ENCODE measurements around the gene ANKRD42. TPM values are rescaled to one million over a fixed set of nuclear protein-coding genes. Genes with fewer than 3 reads are reported as not detected.
A peak's percentile ranks its signal among the peaks of the same experiment; 100 is the strongest.

Gene ANKRD42
- polyA plus RNA-seq, 6 donors from 2014 or later, result 6.1 to 12.7 (median 7.5) TPM

DNA sequence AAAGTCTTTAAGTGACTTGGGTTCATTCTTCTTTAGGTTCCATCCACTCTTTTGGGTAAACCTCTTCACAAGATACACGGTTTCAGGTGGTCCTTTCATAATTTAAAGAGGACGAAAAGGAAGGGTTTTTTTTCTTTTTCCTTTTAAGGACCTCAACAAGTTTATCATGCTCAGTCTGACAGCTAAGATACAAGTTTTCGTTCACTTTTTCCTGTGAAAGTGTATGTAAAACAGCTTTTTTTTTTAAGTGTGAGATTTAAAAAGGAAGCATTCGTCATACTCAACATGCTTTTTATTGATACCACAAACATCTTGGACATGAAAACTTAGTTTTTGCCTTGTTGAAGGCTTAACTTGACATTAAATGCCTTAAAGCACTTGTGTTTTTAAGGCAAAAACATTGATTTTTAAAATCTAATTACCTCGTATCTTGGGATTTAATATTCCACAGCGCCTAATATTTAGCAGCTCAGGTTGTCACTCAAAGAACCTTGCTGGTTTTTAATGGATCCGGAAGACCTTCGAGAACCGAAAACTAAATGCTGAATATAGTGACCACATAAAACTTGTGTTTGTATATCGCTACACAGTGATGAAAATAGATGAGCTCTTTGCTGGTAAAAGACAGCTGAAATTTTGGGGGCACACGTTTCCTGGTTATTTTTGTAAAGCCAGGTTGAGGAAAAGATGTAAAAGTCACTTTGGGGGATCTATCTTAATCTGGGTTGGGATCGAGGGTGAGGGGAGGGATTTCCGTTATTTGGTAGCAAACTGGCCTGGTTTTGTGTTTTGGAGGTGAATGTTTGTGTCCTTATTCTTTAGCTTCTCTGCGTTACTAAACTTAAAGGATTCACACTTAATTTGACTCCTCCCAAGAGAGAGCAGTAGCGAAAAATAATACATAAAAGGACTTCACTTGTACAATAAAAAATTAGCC, 34.3 kb upstream of the ANKRD42 start:
- Mint-ChIP-seq H3K9me3 (peaks cover 0 to 3% (median 0%) of the 10 kb centered on the region in 7 donors), H3K36me3 (peaks cover 11 to 20% of the 10 kb centered on the region in 2 donors), H3K27ac (peak overlapping the region; percentile 4 to 100 (median 98)), H3K27me3 (no peaks in the 10 kb centered on the region), H3K4me1 (peaks cover 25 to 64% (median 53%) of the 10 kb centered on the region in 3 donors), H3K4me3 (peak overlapping the region; percentile 97 to 100 (median 100))
- no peak for DNase-seq
- no peak for ATAC-seq (ENCODE audit: low read depth in 2 of 2)

DNA sequence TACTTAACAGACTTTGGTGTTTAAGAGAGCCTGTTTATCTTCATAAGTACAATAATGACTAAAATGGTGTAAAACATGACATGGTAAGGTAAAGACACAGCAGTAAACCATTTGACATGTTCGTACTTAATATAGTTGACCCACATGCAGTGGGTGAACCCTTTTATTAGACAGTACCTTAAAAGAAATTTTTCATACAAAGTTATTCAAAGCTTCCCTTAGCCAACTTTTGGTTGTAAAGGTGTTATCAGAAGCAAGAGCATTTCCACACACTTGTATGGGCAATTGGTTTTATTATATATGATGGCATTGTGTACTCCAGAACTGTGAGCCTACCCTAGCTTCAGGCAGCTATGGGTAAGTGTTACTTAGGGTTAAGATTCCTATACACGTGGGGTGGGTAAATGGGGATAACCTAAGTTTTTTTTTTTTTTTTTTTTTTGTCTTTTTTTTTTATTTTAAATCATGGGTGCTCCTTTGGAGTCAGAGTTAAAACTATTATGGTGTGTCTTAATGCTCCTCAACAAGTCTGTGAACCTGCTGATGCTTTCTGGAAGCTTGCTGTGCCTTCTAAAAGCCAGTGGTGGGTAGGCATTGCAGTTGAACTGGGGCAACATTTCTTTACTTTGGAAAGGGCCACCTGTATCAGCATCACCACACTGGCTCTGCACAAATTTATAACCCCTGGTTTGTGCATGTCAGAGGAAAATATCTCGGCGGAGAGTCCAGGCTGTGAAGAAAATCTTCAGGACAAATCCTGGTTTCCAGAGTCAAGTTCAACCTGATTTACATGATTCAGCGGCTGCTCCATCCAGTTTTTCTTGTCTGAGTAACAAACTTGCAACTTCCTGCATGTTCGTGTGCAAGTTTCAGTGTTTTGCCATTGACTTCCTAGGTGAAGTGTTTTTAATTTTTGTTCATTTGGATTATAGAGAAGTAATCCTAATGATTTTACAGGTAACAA, 33.3 kb upstream of the ANKRD42 start:
- Mint-ChIP-seq H3K4me1 (peaks cover 28 to 64% (median 56%) of the 10 kb centered on the region in 3 donors), H3K27ac (peak overlapping the region in 5 of 6 donors; percentile 4 to 100 (median 99)), H3K27me3 (no peaks in the 10 kb centered on the region), H3K4me3 (peak overlapping the region; percentile 97 to 100 (median 100)), H3K9me3 (peaks cover 0 to 3% (median 0%) of the 10 kb centered on the region in 7 donors), H3K36me3 (peaks cover 11 to 20% of the 10 kb centered on the region in 2 donors)
- DNase-seq (no peak), ATAC-seq (ENCODE audit: low read depth in 2 of 2) (no peak)

DNA sequence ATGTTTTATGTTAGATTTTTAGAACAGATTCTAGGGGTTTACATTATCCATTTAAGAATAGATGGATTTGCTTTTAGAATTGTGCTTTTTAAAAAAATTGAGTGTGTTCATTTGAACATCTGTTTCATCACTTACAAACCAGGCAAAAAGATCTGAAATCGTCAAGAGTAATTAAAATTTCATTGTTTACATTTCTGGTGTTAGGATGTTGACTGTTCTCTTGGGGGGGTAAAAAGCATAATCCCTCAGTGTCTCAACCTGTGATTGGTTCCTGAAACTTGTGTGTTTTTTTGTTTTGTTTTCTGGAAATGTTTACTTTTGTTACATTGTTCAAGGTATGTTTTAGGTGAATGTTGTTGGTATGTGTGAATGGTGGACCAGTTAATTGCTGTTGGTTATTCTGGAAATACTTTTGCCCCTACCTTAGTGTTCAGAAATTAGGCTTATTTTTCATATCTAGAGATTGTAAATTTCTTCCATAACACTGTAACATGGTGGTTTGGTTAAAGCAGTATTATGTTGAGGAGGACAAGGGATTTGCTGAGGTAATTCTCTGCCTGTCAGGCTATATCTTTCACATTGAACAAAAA, 31.8 kb upstream of the ANKRD42 start:
- H3K4me3 Mint-ChIP-seq, result peak overlapping the region; percentile 8 to 98 (median 58)
- H3K9me3 Mint-ChIP-seq, result peaks cover 0 to 3% (median 0%) of the 10 kb centered on the region in 7 donors
- DNase-seq (no peak), ATAC-seq (ENCODE audit: low read depth in 2 of 2) (no peak)
- H3K27ac Mint-ChIP-seq, result peak overlapping the region in 5 of 6 donors; percentile 60 to 99 (median 82)
- H3K36me3 Mint-ChIP-seq, result peaks cover 22 to 33% of the 10 kb centered on the region in 2 donors
- H3K27me3 Mint-ChIP-seq, result no peaks in the 10 kb centered on the region
- peaks cover 40 to 67% (median 49%) of the 10 kb centered on the region in 3 donors for H3K4me1 Mint-ChIP-seq

DNA sequence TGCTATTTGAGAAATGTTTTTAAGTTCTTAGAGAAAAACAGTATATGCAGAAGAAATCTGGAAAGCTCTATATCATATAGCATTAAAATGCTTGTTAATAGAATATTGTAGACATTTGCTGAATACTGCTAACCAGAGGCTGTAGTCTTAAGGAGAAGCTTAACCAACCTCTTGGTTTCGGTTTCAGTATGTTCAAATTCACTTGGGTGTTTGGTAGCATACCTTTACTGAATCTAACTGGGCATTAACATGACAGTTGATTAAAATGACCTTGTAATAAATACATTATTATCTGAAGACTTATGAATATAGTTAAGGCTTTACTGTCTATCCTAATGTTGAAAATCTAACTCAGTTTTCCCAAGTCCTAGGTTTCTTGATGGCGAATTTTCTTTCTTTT, 31.1 kb upstream of the ANKRD42 start:
- Mint-ChIP-seq H3K36me3 (peaks cover 24 to 29% of the 10 kb centered on the region in 2 donors), H3K27me3 (no peaks in the 10 kb centered on the region), H3K4me1 (peaks cover 40 to 62% (median 49%) of the 10 kb centered on the region in 3 donors), H3K4me3 (peak overlapping the region in 6 of 8 donors; percentile 8 to 98 (median 60)), H3K9me3 (no peaks in the 10 kb centered on the region), H3K27ac (peak overlapping the region in 5 of 6 donors; percentile 29 to 99 (median 76))
- ATAC-seq (ENCODE audit: low read depth in 2 of 2) (peak; percentile 54 to 59), DNase-seq (peak; percentile 24)

DNA sequence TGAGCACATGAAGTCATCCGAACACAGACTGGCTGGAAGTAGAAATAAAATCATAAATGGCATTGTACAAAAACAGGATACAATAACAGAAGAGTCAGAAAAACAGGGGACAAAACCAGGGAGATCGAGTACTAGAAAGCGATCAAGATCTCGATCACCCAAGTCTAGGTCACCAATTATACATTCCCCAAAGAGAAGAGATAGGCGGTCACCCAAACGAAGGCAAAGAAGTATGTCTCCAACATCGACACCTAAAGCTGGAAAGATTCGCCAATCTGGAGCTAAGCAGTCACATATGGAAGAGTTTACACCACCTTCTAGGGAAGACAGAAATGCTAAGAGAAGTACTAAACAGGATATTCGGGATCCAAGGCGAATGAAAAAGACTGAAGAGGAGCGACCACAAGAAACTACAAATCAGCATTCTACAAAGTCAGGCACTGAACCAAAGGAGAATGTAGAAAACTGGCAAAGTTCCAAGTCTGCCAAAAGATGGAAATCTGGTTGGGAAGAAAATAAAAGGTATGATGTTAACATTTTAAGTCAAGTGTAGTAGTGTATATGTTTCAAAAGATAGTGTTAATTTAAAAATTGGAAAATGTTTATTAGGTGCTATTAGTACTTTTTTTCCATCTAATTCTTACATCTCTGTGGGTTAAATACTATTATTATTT, 27.2 kb upstream of the ANKRD42 start:
- no peaks in the 10 kb centered on the region for H3K9me3 Mint-ChIP-seq
- H3K4me3 Mint-ChIP-seq, result peak overlapping the region in 2 of 8 donors; percentile 5 to 54
- H3K36me3 Mint-ChIP-seq, result peaks cover 30 to 34% of the 10 kb centered on the region in 2 donors
- H3K27me3 Mint-ChIP-seq, result no peaks in the 10 kb centered on the region
- ATAC-seq (ENCODE audit: low read depth in 2 of 2), result no peak
- DNase-seq, result no peak
- peaks cover 49 to 67% (median 60%) of the 10 kb centered on the region in 3 donors for H3K4me1 Mint-ChIP-seq
- H3K27ac Mint-ChIP-seq, result peak overlapping the region in 5 of 6 donors; percentile 43 to 76 (median 67)

DNA sequence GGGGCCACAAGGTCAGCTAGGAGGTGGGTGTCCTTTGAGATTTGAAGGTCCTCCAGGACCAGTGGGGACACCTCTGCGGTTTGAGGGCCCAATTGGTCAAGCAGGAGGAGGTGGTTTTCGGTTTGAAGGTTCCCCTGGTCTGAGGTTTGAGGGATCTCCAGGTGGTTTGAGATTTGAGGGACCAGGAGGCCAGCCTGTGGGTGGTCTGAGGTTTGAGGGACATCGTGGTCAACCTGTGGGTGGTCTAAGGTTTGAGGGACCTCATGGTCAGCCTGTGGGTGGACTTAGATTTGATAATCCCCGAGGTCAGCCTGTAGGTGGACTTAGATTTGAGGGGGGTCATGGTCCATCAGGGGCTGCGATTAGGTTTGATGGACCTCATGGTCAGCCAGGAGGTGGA, 24.8 kb upstream of the ANKRD42 start:
- H3K9me3 Mint-ChIP-seq, result no peaks in the 10 kb centered on the region
- peak overlapping the region in 2 of 8 donors; percentile 23 to 44 for H3K4me3 Mint-ChIP-seq
- peaks cover 47 to 74% (median 63%) of the 10 kb centered on the region in 3 donors for H3K4me1 Mint-ChIP-seq
- peaks cover 33 to 34% of the 10 kb centered on the region in 2 donors for H3K36me3 Mint-ChIP-seq
- ATAC-seq (ENCODE audit: low read depth in 2 of 2), result no peak
- no peaks in the 10 kb centered on the region for H3K27me3 Mint-ChIP-seq
- DNase-seq, result no peak
- H3K27ac Mint-ChIP-seq, result peak overlapping the region in 4 of 6 donors; percentile 47 to 78 (median 62)

DNA sequence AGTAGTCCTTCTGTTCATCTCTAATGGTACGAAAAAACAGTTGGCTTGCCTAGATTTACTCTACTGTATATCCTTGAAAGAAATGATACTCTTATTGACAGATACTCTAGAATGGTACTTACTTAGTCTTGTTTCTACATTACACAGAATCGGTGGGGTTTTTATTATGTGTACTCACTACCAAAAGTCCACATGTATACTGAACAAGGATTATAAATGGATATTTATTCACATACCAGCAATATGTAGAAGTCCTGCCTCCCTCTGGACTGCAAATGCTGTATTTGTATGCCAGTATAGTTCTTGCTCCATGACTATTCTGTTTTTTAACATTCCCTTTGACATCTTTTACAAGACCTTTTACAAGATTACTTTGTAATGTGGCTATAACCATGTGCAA, 22.6 kb upstream of the ANKRD42 start:
- H3K4me1 Mint-ChIP-seq, result peaks cover 49 to 78% (median 77%) of the 10 kb centered on the region in 3 donors
- peaks cover 29 to 32% of the 10 kb centered on the region in 2 donors for H3K36me3 Mint-ChIP-seq
- no peak for DNase-seq
- H3K4me3 Mint-ChIP-seq, result peak overlapping the region in 7 of 8 donors; percentile 6 to 81 (median 49)
- peak overlapping the region in 2 of 6 donors; percentile 21 to 35 for H3K27ac Mint-ChIP-seq
- H3K27me3 Mint-ChIP-seq, result no peaks in the 10 kb centered on the region
- no peaks in the 10 kb centered on the region for H3K9me3 Mint-ChIP-seq
- no peak for ATAC-seq (ENCODE audit: low read depth in 2 of 2)

DNA sequence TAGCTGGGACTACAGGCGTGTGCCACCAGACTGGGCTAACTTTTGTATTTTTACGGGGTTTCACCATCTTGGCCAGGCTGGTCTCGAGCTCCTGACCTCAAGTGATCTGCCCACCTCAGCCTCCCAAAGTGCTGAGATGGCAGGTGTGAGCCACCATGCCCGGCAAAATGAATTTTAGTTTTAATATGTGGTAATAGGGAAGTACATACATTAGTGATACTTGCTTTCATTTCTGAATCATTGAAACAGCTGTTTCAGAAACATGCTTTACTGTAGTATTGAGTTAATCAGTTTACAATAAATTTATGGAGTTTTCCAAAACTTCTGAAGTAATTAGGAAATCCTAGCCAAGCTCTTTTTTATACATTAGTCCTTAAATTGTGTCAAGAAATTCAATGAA, 21.0 kb upstream of the ANKRD42 start:
- Mint-ChIP-seq H3K36me3 (peaks cover 16 to 26% of the 10 kb centered on the region in 2 donors), H3K4me1 (peaks cover 48 to 82% (median 73%) of the 10 kb centered on the region in 3 donors), H3K9me3 (no peaks in the 10 kb centered on the region), H3K27ac (peak overlapping the region in 4 of 6 donors; percentile 37 to 81 (median 40)), H3K27me3 (no peaks in the 10 kb centered on the region), H3K4me3 (peak overlapping the region; percentile 20 to 81 (median 48))
- ATAC-seq (ENCODE audit: low read depth in 2 of 2) (peak in 1 of 2 donors; percentile 45), DNase-seq (no peak)

DNA sequence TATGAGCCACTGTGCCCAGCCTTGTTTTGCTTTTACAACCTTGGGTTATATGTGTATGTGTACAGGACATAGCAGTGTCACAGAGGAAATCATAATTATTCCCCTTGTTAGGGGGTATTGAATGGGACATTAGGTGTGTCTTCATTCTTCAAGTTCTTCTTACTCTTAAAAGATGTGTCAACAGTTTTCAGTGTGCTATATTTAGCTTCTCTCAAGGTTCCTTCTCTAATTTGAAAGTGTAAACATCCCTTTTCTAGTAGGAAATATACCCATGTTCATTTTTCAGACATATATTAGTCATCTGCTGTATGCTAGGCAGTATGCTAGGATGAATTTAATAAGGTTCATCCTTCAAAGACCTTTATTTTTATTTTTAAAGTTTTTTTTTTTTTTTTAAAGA, 19.5 kb upstream of the ANKRD42 start:
- H3K4me3 Mint-ChIP-seq, result peak overlapping the region; percentile 53 to 79 (median 63)
- no peak for DNase-seq
- peak overlapping the region in 2 of 6 donors; percentile 36 to 65 for H3K27ac Mint-ChIP-seq
- H3K4me1 Mint-ChIP-seq, result peaks cover 41 to 77% (median 59%) of the 10 kb centered on the region in 3 donors
- peaks cover 10 to 24% of the 10 kb centered on the region in 2 donors for H3K36me3 Mint-ChIP-seq
- H3K9me3 Mint-ChIP-seq, result no peaks in the 10 kb centered on the region
- ATAC-seq (ENCODE audit: low read depth in 2 of 2), result peak; percentile 72 to 79
- no peaks in the 10 kb centered on the region for H3K27me3 Mint-ChIP-seq

DNA sequence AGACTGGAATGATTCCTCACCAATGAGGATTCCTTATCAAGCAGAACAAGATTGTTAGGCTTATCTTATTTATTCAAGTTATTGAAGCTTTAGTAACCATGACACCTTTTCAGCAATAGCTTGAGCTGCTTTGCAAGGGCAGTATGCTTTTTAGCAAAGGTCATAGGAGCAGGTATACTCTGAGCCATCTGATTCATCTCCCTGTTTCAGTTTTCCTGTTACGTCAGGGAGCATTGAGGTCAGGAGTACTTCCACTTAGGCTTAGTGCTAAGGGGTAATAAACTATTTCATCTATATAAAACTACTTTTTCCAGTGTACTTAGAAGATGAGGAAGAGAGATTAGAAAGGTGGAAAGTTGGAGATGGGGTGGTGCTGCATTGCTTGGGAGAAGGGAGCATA, 17.7 kb upstream of the ANKRD42 start:
- Mint-ChIP-seq H3K9me3 (no peaks in the 10 kb centered on the region), H3K27ac (peak overlapping the region in 4 of 6 donors; percentile 1 to 56 (median 42)), H3K4me3 (peak overlapping the region in 2 of 8 donors; percentile 15), H3K4me1 (peaks cover 27 to 62% (median 43%) of the 10 kb centered on the region in 3 donors), H3K36me3 (peaks cover 0 to 14% of the 10 kb centered on the region in 2 donors), H3K27me3 (no peaks in the 10 kb centered on the region)
- DNase-seq (no peak), ATAC-seq (ENCODE audit: low read depth in 2 of 2) (no peak)

DNA sequence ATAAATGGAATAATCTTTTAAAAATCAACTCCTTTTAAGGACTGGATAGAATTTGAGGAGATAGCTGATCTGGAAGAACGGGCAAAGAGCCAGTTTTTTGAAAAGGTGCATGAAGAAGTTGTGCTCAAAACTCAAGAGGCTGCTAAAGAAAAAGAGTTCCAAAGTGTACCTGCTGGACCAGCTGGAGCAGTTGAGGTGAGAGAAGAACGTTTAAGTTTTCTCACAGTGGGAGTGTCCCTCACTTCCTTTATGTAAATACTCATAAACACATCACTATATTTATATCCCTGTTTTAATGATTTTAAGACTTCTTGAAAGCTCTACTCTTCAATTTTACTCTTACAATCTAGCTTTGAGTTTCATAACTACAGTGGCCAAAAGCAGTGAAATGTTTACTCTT, 11.7 kb upstream of the ANKRD42 start:
- H3K4me1 Mint-ChIP-seq, result peaks cover 3 to 17% (median 8%) of the 10 kb centered on the region in 3 donors
- H3K27ac Mint-ChIP-seq, result peak overlapping the region in 5 of 6 donors; percentile 16 to 55 (median 44)
- H3K9me3 Mint-ChIP-seq, result no peaks in the 10 kb centered on the region
- DNase-seq (no peak), ATAC-seq (ENCODE audit: low read depth in 2 of 2) (no peak)
- H3K36me3 Mint-ChIP-seq, result peaks cover 12 to 19% of the 10 kb centered on the region in 2 donors
- no peaks in the 10 kb centered on the region for H3K27me3 Mint-ChIP-seq
- H3K4me3 Mint-ChIP-seq, result no peak overlapping the region

DNA sequence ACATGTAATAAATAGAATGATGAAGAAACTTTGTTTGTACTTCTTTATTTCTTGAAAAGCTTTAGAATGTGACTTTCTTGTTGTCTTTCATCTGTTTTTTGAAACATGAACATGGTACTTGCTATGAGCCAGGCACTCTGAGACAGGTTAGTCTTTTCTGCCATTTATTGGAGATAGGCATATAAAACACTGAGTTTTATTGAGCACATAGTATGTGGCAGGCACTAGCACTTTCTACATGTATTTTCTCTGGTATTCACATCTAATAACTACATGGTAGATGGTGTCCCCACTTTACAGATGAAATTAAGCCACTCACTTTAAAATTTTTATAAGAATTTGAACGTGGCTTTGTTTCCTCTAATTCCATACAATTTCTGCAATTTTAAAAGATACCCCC, 7.7 kb upstream of the ANKRD42 start:
- DNase-seq (no peak), ATAC-seq (ENCODE audit: low read depth in 2 of 2) (no peak)
- H3K4me3 Mint-ChIP-seq, result no peak overlapping the region
- no peaks in the 10 kb centered on the region for H3K27me3 Mint-ChIP-seq
- peaks cover 6 to 9% (median 8%) of the 10 kb centered on the region in 3 donors for H3K4me1 Mint-ChIP-seq
- peaks cover 19 to 26% of the 10 kb centered on the region in 2 donors for H3K36me3 Mint-ChIP-seq
- H3K27ac Mint-ChIP-seq, result peak overlapping the region in 1 of 6 donors; percentile 15
- H3K9me3 Mint-ChIP-seq, result no peaks in the 10 kb centered on the region

Measured in naive B cell (primary cell).